ENCODE measurements around the gene FSCN2.

GRCh38 chr17:81541123-81541522 lies 12.9 kb downstream of the FSCN2 start:
- no peak for TF ChIP-seq CTCF (IDR thresholded peaks at IDR 0.05)
- TF ChIP-seq POLR2A (IDR thresholded peaks at IDR 0.05): no peak
- no peak for TF ChIP-seq POLR2AphosphoS5 (IDR thresholded peaks at IDR 0.05; ENCODE audit: insufficient read depth in 1 of 2, low read depth in 1 of 2)
